ENCODE data around the gene CDKN1C.

- TF ChIP-seq POLR2A (IDR thresholded peaks at IDR 0.05) (no peak), CTCF (IDR thresholded peaks at IDR 0.05) (no peak)
These were observed 47.3 kb upstream of the CDKN1C start for GRCh38 chr11:2932850-2933251.

All from adrenal gland (tissue), 5 donors.